ENCODE measurements around the gene SCARB1.

SCARB1 gene

GRCh38 chr12:124837249-124837897, 26.3 kb downstream of the SCARB1 start:
- H4K20me1 ChIP-seq (ENCODE audit: insufficient read depth, low read length), result no peaks in the 10 kb centered on the region
- H3K36me3 ChIP-seq (ENCODE audit: insufficient read depth, low read length), result no peaks in the 10 kb centered on the region
- H3K9me3 ChIP-seq (ENCODE audit: low read length), result no peaks in the 10 kb centered on the region
- 0 out of 2 replicates have a peak, but pooled peaks cover 8% of the 10 kb centered on the region for H3K27me3 ChIP-seq (ENCODE audit: insufficient read depth, low read length)
- no peaks in the 10 kb centered on the region for H3F3A ChIP-seq (ENCODE audit: insufficient read depth, low read length)
- H2AFZ ChIP-seq (ENCODE audit: low read length), result no peak overlapping the region
- H3K4me1 ChIP-seq (ENCODE audit: insufficient read depth, low read length, severe bottlenecking), result no peaks in the 10 kb centered on the region
- no peak for TF ChIP-seq EZH2 (IDR thresholded peaks at IDR 0.05; ENCODE audit: borderline replicate concordance, low read length)
- TF ChIP-seq CTCF (IDR thresholded peaks at IDR 0.05; ENCODE audit: low read length), result no peak
- no peak overlapping the region for H3K4me2 ChIP-seq (ENCODE audit: low read length)
- H3K9ac ChIP-seq (ENCODE audit: low read length), result no peak overlapping the region
- no peak overlapping the region for H3K27ac ChIP-seq (ENCODE audit: low read depth, low read length, poor library complexity, severe bottlenecking)
- no peak overlapping the region for H3K4me3 ChIP-seq (ENCODE audit: low read depth, low read length, poor library complexity, severe bottlenecking)
- no peaks in the 10 kb centered on the region for H3K9me2 ChIP-seq (ENCODE audit: low read depth, low read length)
- H3K79me2 ChIP-seq (ENCODE audit: insufficient read depth, low read length), result no peaks in the 10 kb centered on the region

GRCh38 chr12:124836759-124837158, 26.9 kb downstream of the SCARB1 start:
- Histone ChIP-seq H3K4me1 (ENCODE audit: insufficient read depth, low read length, severe bottlenecking) (no peaks in the 10 kb centered on the region), H3K4me3 (ENCODE audit: low read depth, low read length, poor library complexity, severe bottlenecking) (no peak overlapping the region), H4K20me1 (ENCODE audit: insufficient read depth, low read length) (no peaks in the 10 kb centered on the region), H3K79me2 (ENCODE audit: insufficient read depth, low read length) (no peaks in the 10 kb centered on the region), H3K27me3 (ENCODE audit: insufficient read depth, low read length) (0 out of 2 replicates have a peak, but pooled peaks cover 2% of the 10 kb centered on the region), H3K9ac (ENCODE audit: low read length) (no peak overlapping the region), H3K9me3 (ENCODE audit: low read length) (no peaks in the 10 kb centered on the region), H3K4me2 (ENCODE audit: low read length) (no peak overlapping the region), H3K36me3 (ENCODE audit: insufficient read depth, low read length) (no peaks in the 10 kb centered on the region), H2AFZ (ENCODE audit: low read length) (no peak overlapping the region), H3F3A (ENCODE audit: insufficient read depth, low read length) (no peaks in the 10 kb centered on the region), H3K27ac (ENCODE audit: low read depth, low read length, poor library complexity, severe bottlenecking) (no peak overlapping the region), H3K9me2 (ENCODE audit: low read depth, low read length) (no peaks in the 10 kb centered on the region)
- TF ChIP-seq EZH2 (IDR thresholded peaks at IDR 0.05; ENCODE audit: borderline replicate concordance, low read length) (no peak), CTCF (IDR thresholded peaks at IDR 0.05; ENCODE audit: low read length) (no peak)

GRCh38 chr12:124835656-124836410, 27.8 kb downstream of the SCARB1 start:
- H3K4me3 ChIP-seq (ENCODE audit: low read depth, low read length, poor library complexity, severe bottlenecking), result no peak overlapping the region
- no peak overlapping the region for H3K4me2 ChIP-seq (ENCODE audit: low read length)
- no peaks in the 10 kb centered on the region; the same call in 1 of the 2 replicates for H3K27me3 ChIP-seq (ENCODE audit: insufficient read depth, low read length)
- TF ChIP-seq CTCF (IDR thresholded peaks at IDR 0.05; ENCODE audit: low read length), result no peak
- TF ChIP-seq EZH2 (IDR thresholded peaks at IDR 0.05; ENCODE audit: borderline replicate concordance, low read length), result no peak
- H3F3A ChIP-seq (ENCODE audit: insufficient read depth, low read length), result no peaks in the 10 kb centered on the region
- H3K9me3 ChIP-seq (ENCODE audit: low read length), result no peaks in the 10 kb centered on the region
- no peaks in the 10 kb centered on the region for H3K79me2 ChIP-seq (ENCODE audit: insufficient read depth, low read length)
- H3K9ac ChIP-seq (ENCODE audit: low read length), result no peak overlapping the region
- H3K36me3 ChIP-seq (ENCODE audit: insufficient read depth, low read length), result no peaks in the 10 kb centered on the region
- H3K9me2 ChIP-seq (ENCODE audit: low read depth, low read length), result no peaks in the 10 kb centered on the region
- H2AFZ ChIP-seq (ENCODE audit: low read length), result no peak overlapping the region
- H3K4me1 ChIP-seq (ENCODE audit: insufficient read depth, low read length, severe bottlenecking), result no peaks in the 10 kb centered on the region
- no peaks in the 10 kb centered on the region for H4K20me1 ChIP-seq (ENCODE audit: insufficient read depth, low read length)
- no peak overlapping the region for H3K27ac ChIP-seq (ENCODE audit: low read depth, low read length, poor library complexity, severe bottlenecking)
